Keratinocyte (primary cell): ENCODE data around the gene TAF1A.

Experiments used
- CTCF ChIP-seq, 3 experiments: IDR thresholded peaks in 1 of 3; conservative IDR thresholded peaks in 1 of 3; optimal IDR thresholded peaks in 1 of 3; 2 replicates in 2 of 3; 3 replicates in 1 of 3; pipeline versions ENCODE3 to v1.5.1; 2011; ENCODE audit warnings: low read length in 3 of 3, mild to moderate bottlenecking in 3 of 3, moderate library complexity in 2 of 3, control low read depth in 1 of 3, inconsistent platforms in 1 of 3; ENCODE audit not compliant: insufficient read depth in 2 of 3; ENCODE audit errors: extremely low read depth in 1 of 3
- EZH2 ChIP-seq: IDR thresholded peaks from one replicate; pipeline ENCODE4 v1.6.1; 2012; ENCODE audit warnings: inconsistent platforms, mild to moderate bottlenecking, low read length, moderate library complexity

GRCh38 chr1:222547944-222548671 is 41.6 kb downstream of the TAF1A start, which contains the start of gene HHIPL2:
- TF ChIP-seq CTCF (optimal IDR thresholded peaks at IDR 0.05 in 1 of 3, IDR thresholded peaks at IDR 0.05 in 1 of 3, conservative IDR thresholded peaks at IDR 0.05 in 1 of 3; ENCODE audit: extremely low read depth in 1 of 3, insufficient read depth in 2 of 3, low read length in 3 of 3), result no peak
- no peak for TF ChIP-seq EZH2
